Trophoblast cell (in vitro differentiated cells and primary cell): Measurements from ENCODE around the gene AIPL1.

Experiments used
- DNase-seq, 2 donors: peaks; one replicate each; pipeline ENCODE4 v3.0.0-alpha.2; 2016
- H2AFZ ChIP-seq: 2 replicates; pipeline ENCODE4 v1.6.1; 2013; ENCODE audit warnings: low read length, moderate library complexity, mild to moderate bottlenecking; ENCODE audit not compliant: insufficient read depth, poor library complexity
- H2AK5ac ChIP-seq: 2 replicates; pipeline ENCODE4 v1.6.1; 2013; ENCODE audit warnings: mild to moderate bottlenecking, low read length
- H2BK120ac ChIP-seq: 2 replicates; pipeline ENCODE4 v1.6.1; 2013; ENCODE audit warnings: low read length, mild to moderate bottlenecking, moderate library complexity; ENCODE audit not compliant: insufficient read depth, poor library complexity
- H2BK12ac ChIP-seq: 2 replicates; pipeline ENCODE4 v1.6.1; 2013; ENCODE audit warnings: mild to moderate bottlenecking, low read length, moderate library complexity
- H2BK5ac ChIP-seq: 2 replicates; pipeline ENCODE4 v1.6.1; 2013; ENCODE audit warnings: low read length, low read depth, moderate library complexity, mild to moderate bottlenecking; ENCODE audit not compliant: poor library complexity
- H3K14ac ChIP-seq: 2 replicates; pipeline ENCODE4 v1.6.1; 2013; ENCODE audit warnings: mild to moderate bottlenecking, low read length
- H3K18ac ChIP-seq: 2 replicates; pipeline ENCODE4 v1.6.1; 2013; ENCODE audit warnings: mild to moderate bottlenecking, low read length
- H3K23ac ChIP-seq: 2 replicates; pipeline ENCODE4 v1.6.1; 2013; ENCODE audit warnings: low read length
- H3K27ac ChIP-seq: 2 replicates; pipeline ENCODE4 v1.5.1; 2013; ENCODE audit warnings: low read depth, mild to moderate bottlenecking, inconsistent platforms, low read length, moderate library complexity
- H3K27me3 ChIP-seq: 2 replicates; pipeline ENCODE4 v1.6.1; 2013; ENCODE audit warnings: inconsistent platforms, mild to moderate bottlenecking, low read length, moderate library complexity; ENCODE audit not compliant: insufficient read depth
- H3K36me3 ChIP-seq, 2 experiments: 1 replicate in 1 of 2; 2 replicates in 1 of 2; pipeline ENCODE4 v1.6.1; 2013; ENCODE audit warnings: low read length in 2 of 2, mild to moderate bottlenecking in 2 of 2, moderate library complexity in 1 of 2; ENCODE audit not compliant: insufficient read depth in 2 of 2, control insufficient read depth in 1 of 2
- H3K4ac ChIP-seq: 2 replicates; pipeline ENCODE4 v1.6.1; 2013; ENCODE audit warnings: low read depth, mild to moderate bottlenecking, low read length, moderate library complexity
- H3K4me1 ChIP-seq, 2 experiments: 1 replicate in 1 of 2; 2 replicates in 1 of 2; pipeline ENCODE4 v1.6.1; 2013; ENCODE audit warnings: low read length in 2 of 2, mild to moderate bottlenecking in 2 of 2, moderate library complexity in 1 of 2; ENCODE audit not compliant: insufficient read depth in 2 of 2, control insufficient read depth in 1 of 2
- H3K4me2 ChIP-seq: 2 replicates; pipeline ENCODE4 v1.6.1; 2013; ENCODE audit warnings: inconsistent platforms, mild to moderate bottlenecking, low read length, moderate library complexity
- H3K4me3 ChIP-seq: 2 replicates; pipeline ENCODE4 v1.5.1; 2013; ENCODE audit warnings: mild to moderate bottlenecking, low read depth, low read length, inconsistent platforms
- H3K79me1 ChIP-seq: one replicate; pipeline ENCODE4 v1.6.1; 2013; ENCODE audit warnings: low read length
- H3K79me2 ChIP-seq: 2 replicates; pipeline ENCODE4 v1.6.1; 2013; ENCODE audit warnings: low read length, mild to moderate bottlenecking; ENCODE audit not compliant: control insufficient read depth, insufficient read depth, poor library complexity
- H3K9ac ChIP-seq: 2 replicates; pipeline ENCODE4 v1.6.1; 2013; ENCODE audit warnings: mild to moderate bottlenecking, low read length
- H3K9me3 ChIP-seq: 2 replicates; pipeline ENCODE4 v1.6.1; 2013; ENCODE audit warnings: low read depth, mild to moderate bottlenecking, control low read depth, inconsistent platforms, low read length; ENCODE audit not compliant: insufficient read depth
- H4K12ac ChIP-seq: 2 replicates; pipeline ENCODE4 v1.6.1; 2013; ENCODE audit warnings: low read depth, mild to moderate bottlenecking, low read length, moderate library complexity
- H4K8ac ChIP-seq: 2 replicates; pipeline ENCODE4 v1.6.1; 2013; ENCODE audit warnings: low read depth, mild to moderate bottlenecking, low read length, moderate library complexity
- H4K91ac ChIP-seq: one replicate; pipeline ENCODE4 v1.6.1; 2013; ENCODE audit warnings: low read depth, mild to moderate bottlenecking, low read length, moderate library complexity
- WGBS: extraction: QIAGEN DNeasy Blood & Tissue Kit; methylation state at CpG from one replicate; pipeline ENCODE4 v1.1.7; 2013; ENCODE audit warnings: missing lambda C conversion rate; ENCODE audit not compliant: insufficient read length, insufficient coverage; ENCODE audit errors: extremely low coverage; 5-methylcytosine and 5-hydroxymethylcytosine counted together

AIPL1 gene

GRCh38 chr17:6420173-6420641, 14.7 kb downstream of the AIPL1 start:
- Histone ChIP-seq H3K36me3 (no peaks in the 10 kb centered on the region), H3K79me1 (no peaks in the 10 kb centered on the region), H3K79me2 (no peaks in the 10 kb centered on the region), H3K4me1 (no peaks in the 10 kb centered on the region), H4K8ac (no peak overlapping the region), H2AFZ (no peak overlapping the region), H3K4ac (no peak overlapping the region), H2BK5ac (no peak overlapping the region), H3K27me3 (no peaks in the 10 kb centered on the region), H2BK120ac (no peak overlapping the region), H4K12ac (no peak overlapping the region), H2BK12ac (no peak overlapping the region), H3K18ac (no peak overlapping the region), H3K9me3 (peaks cover 2% of the 10 kb centered on the region), H2AK5ac (no peak overlapping the region), H3K27ac (no peak overlapping the region), H3K4me2 (no peak overlapping the region), H3K9ac (no peak overlapping the region), H3K14ac (no peak overlapping the region), H4K91ac (no peak overlapping the region), H3K4me3 (no peak overlapping the region), H3K23ac (no peak overlapping the region)
- no CpG with 5 or more reads among the region's 13 CpGs for WGBS
- DNase-seq: no peak

- Histone ChIP-seq H3K14ac (no peak overlapping the region), H3K36me3 (no peaks in the 10 kb centered on the region), H3K4ac (no peak overlapping the region), H2AFZ (no peak overlapping the region), H4K12ac (no peak overlapping the region), H3K79me1 (no peaks in the 10 kb centered on the region), H3K79me2 (no peaks in the 10 kb centered on the region), H3K23ac (no peak overlapping the region), H3K9ac (no peak overlapping the region), H3K4me2 (no peak overlapping the region), H3K4me3 (no peak overlapping the region), H2BK5ac (no peak overlapping the region), H3K9me3 (peaks cover 2% of the 10 kb centered on the region), H2AK5ac (no peak overlapping the region), H3K27me3 (no peaks in the 10 kb centered on the region), H4K91ac (no peak overlapping the region), H4K8ac (no peak overlapping the region), H2BK12ac (no peak overlapping the region), H3K18ac (no peak overlapping the region), H3K27ac (no peak overlapping the region), H3K4me1 (peaks cover 0 to 6% of the 10 kb centered on the region in 2 experiments), H2BK120ac (no peak overlapping the region)
- WGBS: no CpG with 5 or more reads among the region's 8 CpGs
- no peak for DNase-seq
These were observed 19.3 kb downstream of the AIPL1 start for GRCh38 chr17:6415616-6416015.

GRCh38 chr17:6413065-6413464, 21.9 kb downstream of the AIPL1 start:
- Histone ChIP-seq H3K36me3 (no peaks in the 10 kb centered on the region), H3K27me3 (no peaks in the 10 kb centered on the region), H2BK12ac (no peak overlapping the region), H4K91ac (no peak overlapping the region), H4K12ac (no peak overlapping the region), H3K4me3 (no peak overlapping the region), H3K79me1 (no peaks in the 10 kb centered on the region), H3K14ac (no peak overlapping the region), H3K18ac (no peak overlapping the region), H2AFZ (no peak overlapping the region), H3K79me2 (no peaks in the 10 kb centered on the region), H4K8ac (no peak overlapping the region), H3K23ac (no peak overlapping the region), H3K9ac (no peak overlapping the region), H3K4me1 (peaks cover 0 to 6% of the 10 kb centered on the region in 2 experiments), H3K27ac (no peak overlapping the region), H2BK120ac (no peak overlapping the region), H3K4ac (no peak overlapping the region), H3K9me3 (no peaks in the 10 kb centered on the region), H3K4me2 (no peak overlapping the region), H2BK5ac (no peak overlapping the region), H2AK5ac (no peak overlapping the region)
- peak in 1 of 2 donors; percentile 50 for DNase-seq
- no CpG with 5 or more reads among the region's 1 CpG for WGBS

GRCh38 chr17:6408735-6409134, 26.2 kb downstream of the AIPL1 start:
- no peaks in the 10 kb centered on the region for H3K79me2 ChIP-seq
- H3K14ac ChIP-seq: no peak overlapping the region
- H3K23ac ChIP-seq: no peak overlapping the region
- no peaks in the 10 kb centered on the region for H3K9me3 ChIP-seq
- peaks cover 0 to 6% of the 10 kb centered on the region in 2 experiments for H3K4me1 ChIP-seq
- no peak overlapping the region for H3K4ac ChIP-seq
- no peaks in the 10 kb centered on the region for H3K27me3 ChIP-seq
- no peak overlapping the region for H2BK120ac ChIP-seq
- no peak overlapping the region for H3K18ac ChIP-seq
- H3K4me2 ChIP-seq: no peak overlapping the region
- no peaks in the 10 kb centered on the region for H3K36me3 ChIP-seq
- no peak overlapping the region for H2BK12ac ChIP-seq
- H2BK5ac ChIP-seq: no peak overlapping the region
- no peak overlapping the region for H3K4me3 ChIP-seq
- H4K91ac ChIP-seq: no peak overlapping the region
- no peak overlapping the region for H2AFZ ChIP-seq
- H2AK5ac ChIP-seq: no peak overlapping the region
- DNase-seq: no peak
- H3K27ac ChIP-seq: no peak overlapping the region
- H3K9ac ChIP-seq: no peak overlapping the region
- no peak overlapping the region for H4K8ac ChIP-seq
- whole genome bisulfite sequencing: no CpG with 5 or more reads among the region's 10 CpGs
- no peak overlapping the region for H4K12ac ChIP-seq
- H3K79me1 ChIP-seq: no peaks in the 10 kb centered on the region
